ENCODE results near the gene CLOCK. TPM values are rescaled to one million over a fixed set of nuclear protein-coding genes. Genes with fewer than 3 reads are reported as not detected.
A peak's percentile ranks its signal among the peaks of the same experiment; 100 is the strongest.

Gene CLOCK
- total RNA-seq, 1 experiment from 2014 or later: 13.9 TPM

GRCh38 chr4:55416176-55416575 is 130.5 kb downstream of the CLOCK start:
- DNase-seq (ENCODE audit: low read depth): no peak

- no peak for DNase-seq (ENCODE audit: low read depth)
These were observed 135.1 kb downstream of the CLOCK start for GRCh38 chr4:55411621-55412020.

- no peak for DNase-seq (ENCODE audit: low read depth)
These were observed 136.3 kb downstream of the CLOCK start for GRCh38 chr4:55410431-55410830.

- no peak for DNase-seq (ENCODE audit: low read depth)
These were observed 137.1 kb downstream of the CLOCK start for GRCh38 chr4:55409468-55410171.

GRCh38 chr4:55407764-55408163 is 138.9 kb downstream of the CLOCK start:
- no peak for DNase-seq (ENCODE audit: low read depth)

GRCh38 chr4:55407119-55407518 is 139.6 kb downstream of the CLOCK start:
- DNase-seq (ENCODE audit: low read depth): no peak

- no peak for DNase-seq (ENCODE audit: low read depth)
These were observed 140.2 kb downstream of the CLOCK start for GRCh38 chr4:55406545-55406944.

GRCh38 chr4:55405073-55405472 is 141.6 kb downstream of the CLOCK start:
- no peak for DNase-seq (ENCODE audit: low read depth)

GRCh38 chr4:55399581-55399980 is 147.1 kb downstream of the CLOCK start:
- DNase-seq (ENCODE audit: low read depth): no peak

- DNase-seq (ENCODE audit: low read depth): no peak
These were observed 147.7 kb downstream of the CLOCK start for GRCh38 chr4:55398966-55399365.

GRCh38 chr4:55398461-55398860 is 148.2 kb downstream of the CLOCK start:
- no peak for DNase-seq (ENCODE audit: low read depth)

- DNase-seq (ENCODE audit: low read depth): peak; percentile 18
These were observed 149.0 kb downstream of the CLOCK start for GRCh38 chr4:55397520-55398321.

- no peak for DNase-seq (ENCODE audit: low read depth)
These were observed 149.6 kb downstream of the CLOCK start for GRCh38 chr4:55397126-55397436.

GRCh38 chr4:55396308-55397125 is 150.2 kb downstream of the CLOCK start:
- peak; percentile 45 for DNase-seq (ENCODE audit: low read depth)

GRCh38 chr4:55395529-55396307 is 151.0 kb downstream of the CLOCK start, which contains the start of gene TMEM165:
TSS of gene TMEM165 (plus strand) at chr4:55395957. CDS start at chr4:55396190, 233 bp downstream.
- DNase-seq (ENCODE audit: low read depth): peak; percentile 88

GRCh38 chr4:55395218-55395528 is 151.5 kb downstream of the CLOCK start:
- no peak for DNase-seq (ENCODE audit: low read depth)

- peak; percentile 34 for DNase-seq (ENCODE audit: low read depth)
These were observed 153.0 kb downstream of the CLOCK start for GRCh38 chr4:55393461-55394320.

- DNase-seq (ENCODE audit: low read depth): no peak
These were observed 159.9 kb downstream of the CLOCK start for GRCh38 chr4:55386840-55387239.

GRCh38 chr4:55386073-55386472 is 160.6 kb downstream of the CLOCK start:
- no peak for DNase-seq (ENCODE audit: low read depth)

- no peak for DNase-seq (ENCODE audit: low read depth)
These were observed 161.5 kb downstream of the CLOCK start for GRCh38 chr4:55385201-55385649.
